Psoas muscle (tissue), 8 donors: ENCODE data around the gene PSMD1. TPM values are rescaled to one million over a fixed set of nuclear protein-coding genes. Genes with fewer than 3 reads are reported as not detected.

Source experiments
- ATAC-seq, 4 donors: fragments of 200-7000 bp; cut with Tn5 transposase; one replicate each; pipeline ENCODE4 v1.9.1; 2020; ENCODE audit warnings: moderate library complexity in 3 of 4, mild to moderate bottlenecking in 2 of 4
- DNase-seq, 2 donors: peaks; one replicate each; pipeline ENCODE4 v3.0.0-alpha.2; 2020
- H3K27ac ChIP-seq: fragments of 200-600 bp; one replicate; pipeline ENCODE4 v1.8.0; 2022
- H3K27me3 ChIP-seq, 3 donors: fragments of 200-600 bp in 1 of 3; one replicate each; pipeline versions ENCODE4 v1.6.1 to v1.8.0; 2013 to 2022; ENCODE audit warnings: low read length in 2 of 3, mild to moderate bottlenecking in 2 of 3, moderate library complexity in 1 of 3; ENCODE audit not compliant: insufficient read depth in 3 of 3
- H3K36me3 ChIP-seq, 2 donors: fragments of 200-600 bp in 1 of 2; one replicate each; pipeline versions ENCODE4 v1.6.1 to v1.8.0; 2013 to 2022; ENCODE audit warnings: low read depth in 1 of 2, mild to moderate bottlenecking in 1 of 2, moderate library complexity in 1 of 2; ENCODE audit not compliant: insufficient read depth in 1 of 2
- H3K4me1 ChIP-seq: fragments of 200-600 bp; one replicate; pipeline ENCODE4 v1.8.0; 2022
- H3K4me3 ChIP-seq: fragments of 200-600 bp; one replicate; pipeline ENCODE4 v1.8.0; 2022; ENCODE audit warnings: mild to moderate bottlenecking
- H3K9me3 ChIP-seq: fragments of 200-600 bp; one replicate; pipeline ENCODE4 v1.8.0; 2022
- WGBS, 3 donors: extraction: QIAGEN DNeasy Blood & Tissue Kit; methylation state at CpG; one replicate each; pipeline versions ENCODE4 v1.1.6 to v1.1.7; 2013; 5-methylcytosine and 5-hydroxymethylcytosine counted together
- intact Hi-C, 2 donors: fragments of 100-400 bp; cut with DNase I; formaldehyde crosslinking; loops; one replicate each; pipeline versions ENCODE4 v1.11.0 to v1.14.2; 2022
- polyA plus RNA-seq, 3 donors: library from polyadenylated mRNA; stranded (reverse); fragments of 200-250 nt; gene quantifications; one replicate each; pipeline ENCODE4 v1.2.3, GENCODE V29; 2013
- total RNA-seq, 4 donors: library from RNA; stranded (reverse); fragmentation: NEBNext Ultra II Directional in 2 of 4; extraction: Animal tissue kit (Norgen Biotek cat#: 25700) in 2 of 4; gene quantifications; one replicate each; pipeline versions ENCODE4 v1.2.1 to v1.2.4, GENCODE V29; 2021 to 2023
- TF ChIP-seq, protein P1 (sequence below): fragments of 200-600 bp; IDR thresholded peaks from one replicate; pipeline ENCODE4 v1.8.0; 2022; ENCODE audit warnings: antibody characterized with exemption
- donor health status: healthy with polysubstance abuse.
- donor health status: DM: no; HTN: no; CAD: no; lungs with moderate emphysema.
- donor health status: Bipolar disorder and iron deficiency.
- donor health status: healthy.
- donor health status: DM: yes; HTN: yes; CAD: no.
- donor health status: DM: no; HTN: no; CAD: no.
- donor health status: DM: no; HTN: no; CAD: no.
- donor health status: DM: yes; HTN: yes; CAD: no.

Gene PSMD1
- total and polyA plus RNA-seq, 7 donors, result 74.4 to 170 (median 152) TPM

DNA sequence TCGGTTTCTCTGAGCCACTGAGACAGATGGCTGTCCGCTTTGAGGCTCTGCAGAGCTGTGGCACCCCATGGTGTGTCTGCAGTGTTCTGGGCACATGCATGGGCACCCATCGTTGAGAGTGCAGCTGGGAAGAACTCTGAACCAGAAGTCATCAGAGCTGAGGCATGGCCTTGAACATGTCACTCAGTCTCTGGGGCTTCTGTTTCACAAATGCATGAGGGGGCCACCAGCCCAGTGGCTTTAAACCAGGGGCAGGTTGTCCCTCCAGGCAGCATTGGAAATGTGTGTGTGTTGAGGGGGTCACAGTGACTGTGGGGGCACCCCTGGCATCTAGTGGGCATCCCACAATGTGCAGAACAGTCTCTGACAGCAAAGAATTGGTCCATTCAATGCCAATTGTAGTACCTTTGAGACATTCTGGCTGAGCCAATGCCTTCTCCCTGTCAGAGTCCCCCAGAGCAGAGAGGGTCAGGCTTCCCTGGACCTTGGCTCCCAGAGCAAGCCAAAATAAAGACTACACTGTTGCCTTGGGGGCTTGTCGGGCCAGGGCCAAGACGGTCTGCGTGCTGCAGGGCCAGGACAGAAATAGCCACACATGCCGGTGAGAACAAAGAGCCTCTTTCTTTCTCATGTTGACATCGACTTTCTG is 9.3 kb upstream of the PSMD1 start:
- Histone ChIP-seq H3K27me3 (peaks cover 0 to 13% (median 2%) of the 10 kb centered on the region in 3 donors), H3K9me3 (no peaks in the 10 kb centered on the region), H3K27ac (no peak overlapping the region), H3K4me3 (no peak overlapping the region), H3K36me3 (no peaks in the 10 kb centered on the region), H3K4me1 (no peaks in the 10 kb centered on the region)
- intact Hi-C loops, result no loop called here
- WGBS, 3 donors, result 36 to 48% (median 42%) methylated on average over 8 of the region's 8 CpGs
- TF ChIP-seq, protein P1, sequence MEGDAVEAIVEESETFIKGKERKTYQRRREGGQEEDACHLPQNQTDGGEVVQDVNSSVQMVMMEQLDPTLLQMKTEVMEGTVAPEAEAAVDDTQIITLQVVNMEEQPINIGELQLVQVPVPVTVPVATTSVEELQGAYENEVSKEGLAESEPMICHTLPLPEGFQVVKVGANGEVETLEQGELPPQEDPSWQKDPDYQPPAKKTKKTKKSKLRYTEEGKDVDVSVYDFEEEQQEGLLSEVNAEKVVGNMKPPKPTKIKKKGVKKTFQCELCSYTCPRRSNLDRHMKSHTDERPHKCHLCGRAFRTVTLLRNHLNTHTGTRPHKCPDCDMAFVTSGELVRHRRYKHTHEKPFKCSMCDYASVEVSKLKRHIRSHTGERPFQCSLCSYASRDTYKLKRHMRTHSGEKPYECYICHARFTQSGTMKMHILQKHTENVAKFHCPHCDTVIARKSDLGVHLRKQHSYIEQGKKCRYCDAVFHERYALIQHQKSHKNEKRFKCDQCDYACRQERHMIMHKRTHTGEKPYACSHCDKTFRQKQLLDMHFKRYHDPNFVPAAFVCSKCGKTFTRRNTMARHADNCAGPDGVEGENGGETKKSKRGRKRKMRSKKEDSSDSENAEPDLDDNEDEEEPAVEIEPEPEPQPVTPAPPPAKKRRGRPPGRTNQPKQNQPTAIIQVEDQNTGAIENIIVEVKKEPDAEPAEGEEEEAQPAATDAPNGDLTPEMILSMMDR, result no peak
- ATAC-seq (no peak), DNase-seq (no peak)

DNA sequence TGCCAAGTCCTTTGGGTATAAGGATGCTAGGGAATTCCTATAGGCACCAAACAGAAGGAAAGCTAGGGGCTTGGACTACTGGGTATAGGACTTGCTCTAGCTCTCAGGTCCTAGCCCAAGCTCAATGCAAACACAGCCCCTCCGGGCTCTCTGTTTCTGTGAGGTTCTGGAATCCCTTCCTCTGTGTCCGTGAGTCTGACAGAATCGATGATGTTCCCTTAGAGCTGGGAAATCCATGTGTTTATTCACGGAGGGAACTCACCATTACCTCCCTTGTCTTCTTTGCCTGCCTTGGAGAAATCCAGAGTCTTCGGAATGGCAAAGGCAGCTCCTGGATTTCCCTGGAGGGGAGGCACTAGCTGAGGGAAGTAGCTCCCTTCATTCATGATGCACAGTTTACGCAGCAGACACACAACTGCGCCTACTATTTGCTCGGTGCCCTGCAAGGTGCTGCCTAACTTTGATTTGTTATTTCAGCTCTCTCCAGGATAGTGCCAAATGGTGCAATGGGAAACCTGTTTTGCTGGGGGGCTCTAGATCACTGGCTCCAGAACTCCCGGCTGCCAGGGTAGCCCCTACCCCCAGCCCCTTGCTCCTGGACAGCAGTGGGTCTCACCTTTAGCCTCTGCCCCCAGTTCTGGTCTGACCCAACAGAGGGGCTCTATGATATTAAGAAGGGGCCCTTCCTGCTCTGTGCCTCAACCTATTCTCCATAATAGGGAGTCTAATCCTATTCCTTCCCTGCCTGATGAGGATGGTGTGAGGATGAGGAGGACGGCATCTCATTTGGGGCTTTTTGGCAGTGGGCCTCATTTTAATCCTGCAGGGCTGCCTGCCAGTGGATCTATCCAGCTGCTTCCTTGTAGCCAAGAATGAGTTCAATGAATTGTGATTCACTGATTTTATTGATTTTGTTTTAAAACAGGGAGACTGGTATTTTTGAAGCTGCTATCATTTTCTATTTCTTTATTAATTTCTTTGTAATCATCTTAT is 8.4 kb upstream of the PSMD1 start:
- H3K4me3 ChIP-seq, result no peak overlapping the region
- intact Hi-C loops, result no loop called here
- H3K4me1 ChIP-seq, result peaks cover 3% of the 10 kb centered on the region
- DNase-seq, result no peak
- no peak overlapping the region for H3K27ac ChIP-seq
- 45 to 60% (median 48%) methylated on average over 10 of the region's 10 CpGs for WGBS, 3 donors
- H3K9me3 ChIP-seq, result no peaks in the 10 kb centered on the region
- no peaks in the 10 kb centered on the region for H3K36me3 ChIP-seq
- ATAC-seq, result no peak
- TF ChIP-seq, protein P1, result no peak
- H3K27me3 ChIP-seq, result peaks cover 0 to 13% (median 2%) of the 10 kb centered on the region in 3 donors

DNA sequence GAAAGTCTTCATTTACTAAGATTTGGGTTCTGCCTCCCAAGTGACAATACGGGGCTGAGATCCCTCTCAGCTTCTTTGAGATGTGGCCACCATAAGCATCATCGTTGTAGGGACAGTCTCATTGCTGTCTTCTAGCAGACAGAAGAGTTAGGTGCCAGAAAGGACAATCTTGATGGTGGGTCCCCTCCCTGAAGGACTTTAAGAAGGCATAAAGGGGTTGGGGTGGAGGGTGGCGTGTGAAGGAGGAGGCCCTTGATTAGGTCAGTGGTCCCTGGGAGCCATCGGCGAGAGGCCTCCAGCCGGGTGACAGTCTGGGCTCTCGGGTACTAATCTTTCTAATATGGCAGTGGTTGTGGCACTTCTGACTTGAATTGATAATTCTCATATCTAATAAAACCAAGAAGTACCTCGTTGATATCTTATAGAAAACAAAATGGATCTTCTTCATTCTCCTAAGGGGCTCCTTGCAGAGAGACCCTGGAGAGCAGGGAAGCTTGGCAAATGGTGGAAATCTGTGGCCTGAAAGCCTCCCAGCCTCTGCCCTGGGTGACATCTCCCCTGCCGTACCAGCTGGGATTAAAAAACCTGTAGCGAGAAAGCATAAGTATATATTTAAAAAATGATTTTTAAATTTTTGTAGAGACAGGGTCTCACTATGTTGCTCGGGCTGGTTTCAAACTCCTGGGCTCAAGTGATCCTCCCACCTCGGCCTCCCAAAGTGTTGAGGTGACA is 7.2 kb upstream of the PSMD1 start:
- intact Hi-C loops, result loop anchor here in 1 of 2 donors (5.0 kb wide), 1 partner anchor 222 kb away; no protein-coding TSS in a partner anchor
- Histone ChIP-seq H3K4me3 (no peak overlapping the region), H3K9me3 (no peaks in the 10 kb centered on the region), H3K27ac (no peak overlapping the region), H3K27me3 (peaks cover 0 to 13% (median 2%) of the 10 kb centered on the region in 3 donors), H3K36me3 (no peaks in the 10 kb centered on the region), H3K4me1 (peaks cover 3% of the 10 kb centered on the region)
- TF ChIP-seq, protein P1, result no peak
- ATAC-seq (no peak), DNase-seq (no peak)
- WGBS, 3 donors, result 83 to 88% (median 87%) methylated on average over 12 of the region's 12 CpGs

DNA sequence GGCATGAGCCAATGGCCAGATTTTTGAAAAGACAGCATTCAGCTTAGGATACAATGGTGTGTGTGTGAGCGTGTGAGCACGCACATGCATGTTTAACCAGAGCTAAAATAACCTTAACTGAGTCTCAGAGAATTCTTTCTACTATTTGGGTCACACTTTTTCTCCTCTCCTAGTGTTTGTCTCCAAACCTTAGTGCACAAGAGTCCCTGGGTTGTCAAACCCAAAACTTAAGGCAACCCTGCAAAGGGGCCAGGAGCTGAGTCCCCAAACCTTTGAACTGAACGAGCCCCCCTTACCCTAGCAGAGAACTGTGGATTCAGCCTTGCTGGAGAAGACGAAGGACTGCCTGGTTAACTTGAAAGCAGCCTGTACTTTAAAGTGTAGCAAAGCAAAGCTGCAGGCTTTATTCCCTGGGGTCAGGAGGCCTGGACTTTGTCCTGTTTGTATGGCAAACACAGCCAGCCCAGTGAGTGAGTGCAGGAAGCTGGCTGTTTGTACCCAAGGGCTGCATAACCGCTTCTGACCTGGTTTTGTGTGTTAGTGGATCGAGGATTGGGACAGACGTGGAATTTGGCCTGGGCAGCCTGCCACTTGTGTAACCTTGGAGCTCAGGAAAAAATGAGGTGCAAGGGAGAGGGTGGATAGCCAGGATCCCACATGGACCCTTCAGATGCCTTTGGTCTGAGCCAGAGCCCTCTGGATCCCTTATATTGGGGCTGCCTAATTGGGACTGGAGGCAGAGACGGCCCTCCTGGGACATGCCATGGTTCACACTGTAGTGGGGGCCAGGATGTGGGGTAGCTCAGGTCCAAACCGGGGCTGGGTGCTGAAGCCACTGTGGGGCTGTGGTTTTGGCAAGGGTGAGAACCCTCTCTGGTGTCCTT is 6.4 kb upstream of the PSMD1 start:
- 67 to 73% (median 69%) methylated on average over 9 of the region's 9 CpGs for WGBS, 3 donors
- DNase-seq (no peak), ATAC-seq (no peak)
- peaks cover 0 to 13% (median 2%) of the 10 kb centered on the region in 3 donors for H3K27me3 ChIP-seq
- no peaks in the 10 kb centered on the region for H3K9me3 ChIP-seq
- TF ChIP-seq, protein P1, result no peak
- H3K27ac ChIP-seq, result no peak overlapping the region
- no peaks in the 10 kb centered on the region for H3K36me3 ChIP-seq
- H3K4me1 ChIP-seq, result peaks cover 3% of the 10 kb centered on the region
- no peak overlapping the region for H3K4me3 ChIP-seq
- intact Hi-C loops, result loop anchor here in 1 of 2 donors (5.0 kb wide), 1 partner anchor 223 kb away; no protein-coding TSS in a partner anchor
